Measurements from ENCODE around the gene CSRNP2.

DNA sequence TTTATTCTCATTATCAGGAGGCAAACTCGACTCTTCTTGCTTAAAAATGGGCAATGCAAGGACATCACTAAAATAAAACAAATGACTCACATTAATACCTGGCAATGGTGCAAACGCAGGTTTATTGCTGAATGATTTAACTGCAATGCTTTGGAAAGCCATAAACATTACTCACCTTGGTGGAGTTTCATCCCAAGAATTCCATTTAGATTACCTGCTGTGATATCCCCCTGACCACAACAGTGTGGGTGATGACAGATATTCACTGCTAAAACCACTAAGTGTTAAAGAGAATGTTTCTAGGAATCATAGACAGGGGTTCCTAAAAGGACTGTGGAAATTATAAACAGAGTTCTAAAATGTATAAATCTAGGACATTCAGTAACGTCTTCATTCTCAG is 35.3 kb upstream of the CSRNP2 start:
- TF ChIP-seq POLR2A (IDR thresholded peaks at IDR 0.05): no peak
- TF ChIP-seq, protein P1, sequence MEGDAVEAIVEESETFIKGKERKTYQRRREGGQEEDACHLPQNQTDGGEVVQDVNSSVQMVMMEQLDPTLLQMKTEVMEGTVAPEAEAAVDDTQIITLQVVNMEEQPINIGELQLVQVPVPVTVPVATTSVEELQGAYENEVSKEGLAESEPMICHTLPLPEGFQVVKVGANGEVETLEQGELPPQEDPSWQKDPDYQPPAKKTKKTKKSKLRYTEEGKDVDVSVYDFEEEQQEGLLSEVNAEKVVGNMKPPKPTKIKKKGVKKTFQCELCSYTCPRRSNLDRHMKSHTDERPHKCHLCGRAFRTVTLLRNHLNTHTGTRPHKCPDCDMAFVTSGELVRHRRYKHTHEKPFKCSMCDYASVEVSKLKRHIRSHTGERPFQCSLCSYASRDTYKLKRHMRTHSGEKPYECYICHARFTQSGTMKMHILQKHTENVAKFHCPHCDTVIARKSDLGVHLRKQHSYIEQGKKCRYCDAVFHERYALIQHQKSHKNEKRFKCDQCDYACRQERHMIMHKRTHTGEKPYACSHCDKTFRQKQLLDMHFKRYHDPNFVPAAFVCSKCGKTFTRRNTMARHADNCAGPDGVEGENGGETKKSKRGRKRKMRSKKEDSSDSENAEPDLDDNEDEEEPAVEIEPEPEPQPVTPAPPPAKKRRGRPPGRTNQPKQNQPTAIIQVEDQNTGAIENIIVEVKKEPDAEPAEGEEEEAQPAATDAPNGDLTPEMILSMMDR (IDR thresholded peaks at IDR 0.05): no peak

All from lower leg skin (tissue), 3 donors.